Activated CD8-positive, alpha-beta T cell treated with anti-CD3 and anti-CD28 coated beads, Interleukin-2, amount 10 ng/mL, durations not matched to agents 7 days and 5 days (primary cell): ENCODE data around the gene GSS. TPM values are rescaled to one million over a fixed set of nuclear protein-coding genes. Genes with fewer than 3 reads are reported as not detected.
A peak's percentile ranks its signal among the peaks of the same experiment; 100 is the strongest.

ENCODE experiments used
- ATAC-seq: fragments of 150-1000 bp; cut with Tn5 transposase; one replicate; pipeline ENCODE4 v1.10.0; 2021; ENCODE audit warnings: moderate library complexity
- CTCF ChIA-PET: fragments of 350-600 bp; sonication (Branson Sonifier 250); formaldehyde crosslinking; loops from one replicate; lab custom pipeline; 2021; ENCODE audit warnings: antibody characterized with exemption; lab: Charles Lee
- POLR2A ChIA-PET: fragments of 350-600 bp; sonication (Branson Sonifier 250); formaldehyde crosslinking; loops from one replicate; lab custom pipeline; 2021; ENCODE audit warnings: antibody characterized with exemption; lab: Charles Lee
- DNase-seq: peaks from one replicate; pipeline ENCODE4 v3.0.0-alpha.2; 2020
- H3K27ac Mint-ChIP-seq: one replicate; pipeline ENCODE4 v1.8.0; 2021; ENCODE audit warnings: mild to moderate bottlenecking, mixed read lengths
- H3K27me3 Mint-ChIP-seq: one replicate; pipeline ENCODE4 v1.8.0; 2021; ENCODE audit warnings: low read depth, mixed read lengths
- H3K36me3 Mint-ChIP-seq: one replicate; pipeline ENCODE4 v1.8.0; 2021; ENCODE audit warnings: low read depth, mixed read lengths
- H3K4me1 Mint-ChIP-seq: one replicate; pipeline ENCODE4 v1.8.0; 2021; ENCODE audit warnings: low read depth, mixed read lengths
- H3K4me3 Mint-ChIP-seq: one replicate; pipeline ENCODE4 v1.8.0; 2021; ENCODE audit warnings: mild to moderate bottlenecking, mixed read lengths
- H3K9me3 Mint-ChIP-seq: one replicate; pipeline ENCODE4 v1.8.0; 2022; ENCODE audit warnings: mixed read lengths; ENCODE audit not compliant: insufficient read depth
- total RNA-seq, 2 experiments: library from RNA; stranded (reverse); gene quantifications; one replicate each; pipeline ENCODE4 v1.2.3, GENCODE V29; 2021

Gene GSS
- total RNA-seq, 2 experiments from 2014 or later, result 55.1 to 55.6 TPM

DNA sequence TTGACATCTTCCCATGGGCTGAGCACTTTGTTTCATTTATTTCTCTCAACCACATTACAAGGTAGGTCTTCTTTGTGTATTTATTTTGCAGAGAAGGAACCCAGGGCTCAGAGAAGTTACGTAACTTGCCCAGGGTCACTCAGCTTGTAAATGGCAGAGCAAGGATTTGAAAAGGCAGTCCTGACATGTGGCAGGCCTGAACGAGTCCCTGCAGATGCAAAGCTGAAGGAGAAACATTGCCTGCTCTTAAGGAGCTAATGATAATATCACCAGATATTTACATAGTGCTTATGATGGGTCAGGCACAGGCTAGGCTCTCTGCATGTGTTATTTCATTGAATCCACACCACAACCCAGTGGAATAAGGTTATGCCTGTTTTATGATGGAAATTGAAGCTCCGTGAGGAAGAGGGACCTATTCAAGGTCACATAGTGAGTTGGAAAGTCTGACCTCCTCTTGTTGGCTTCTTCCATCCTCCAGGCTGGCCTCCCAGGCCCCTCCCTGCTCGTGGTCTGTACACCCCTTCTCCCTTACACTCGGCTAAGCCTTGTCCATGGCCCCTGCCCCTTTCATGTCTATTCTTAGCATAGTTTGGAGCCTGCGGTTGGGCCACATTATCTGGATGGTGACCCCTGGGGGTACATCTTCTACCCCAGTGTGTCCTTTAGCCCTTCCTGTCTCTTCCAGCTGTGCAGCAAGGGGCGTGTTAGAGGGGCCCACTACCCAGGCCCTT, 12.6 kb upstream of the GSS start:
- no peaks in the 10 kb centered on the region for H3K9me3 Mint-ChIP-seq
- ATAC-seq (no peak), DNase-seq (no peak)
- ChIA-PET CTCF (interaction anchor here (1.2 kb wide), 1 partner anchor 92 kb away, joined by 3 read pairs; the partner anchor contains the start of gene ACSS2), POLR2A (no interaction called here)
- H3K27ac Mint-ChIP-seq, result no peak overlapping the region
- no peaks in the 10 kb centered on the region for H3K4me1 Mint-ChIP-seq
- no peak overlapping the region for H3K4me3 Mint-ChIP-seq
- H3K27me3 Mint-ChIP-seq, result peaks cover 2% of the 10 kb centered on the region
- no peaks in the 10 kb centered on the region for H3K36me3 Mint-ChIP-seq

DNA sequence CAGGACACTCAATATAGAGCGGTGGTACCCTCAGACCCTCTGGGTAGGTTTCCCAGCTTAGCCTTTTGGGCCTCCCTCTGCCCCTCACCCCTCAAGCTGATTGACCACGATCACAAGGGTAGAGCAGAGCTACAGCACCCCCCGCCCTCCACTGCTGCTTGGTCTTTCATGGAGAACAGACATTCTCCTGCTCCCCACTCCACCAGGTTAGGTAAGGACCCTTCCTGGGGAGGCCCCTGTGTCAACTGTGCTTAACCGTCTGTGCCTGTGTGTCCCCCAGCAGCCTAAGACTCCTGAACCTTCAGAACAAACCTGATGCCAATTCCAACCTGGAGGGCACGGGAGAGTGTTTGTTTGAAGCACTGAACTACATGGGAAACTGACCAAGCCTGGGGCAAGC, 11.8 kb upstream of the GSS start:
- no peak overlapping the region for H3K4me3 Mint-ChIP-seq
- ATAC-seq (no peak), DNase-seq (no peak)
- ChIA-PET POLR2A (interaction anchor here (0.6 kb wide), 1 partner anchor 10 kb away, joined by 3 read pairs; no protein-coding TSS in a partner anchor), CTCF (interaction anchor here (1.2 kb wide), 1 partner anchor 91 kb away, joined by 3 read pairs; the partner anchor contains the start of gene ACSS2)
- no peaks in the 10 kb centered on the region for H3K9me3 Mint-ChIP-seq
- H3K27me3 Mint-ChIP-seq, result peaks cover 2% of the 10 kb centered on the region
- no peaks in the 10 kb centered on the region for H3K4me1 Mint-ChIP-seq
- no peaks in the 10 kb centered on the region for H3K36me3 Mint-ChIP-seq
- H3K27ac Mint-ChIP-seq, result no peak overlapping the region

DNA sequence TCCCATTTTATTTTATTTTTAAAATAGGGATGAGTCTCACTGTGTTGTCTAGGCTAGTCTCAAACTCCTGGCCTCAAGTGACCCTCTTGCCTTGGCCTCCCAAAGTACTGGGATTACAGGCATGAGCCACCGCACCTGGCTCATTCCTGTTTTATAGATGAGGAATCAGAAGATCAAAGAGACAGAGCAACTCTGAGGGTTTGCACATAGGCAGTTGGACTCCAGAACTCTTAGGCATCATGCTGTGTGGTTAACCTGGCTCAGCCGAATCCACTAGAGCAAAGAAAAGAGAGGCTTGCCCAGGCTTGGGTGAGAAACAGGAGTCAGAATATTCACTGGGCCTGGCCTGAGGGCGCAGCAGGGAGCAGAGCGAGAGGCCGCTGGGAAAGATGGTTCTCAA, 9.4 kb upstream of the GSS start:
- CTCF ChIA-PET, result no interaction called here
- Mint-ChIP-seq H3K4me3 (no peak overlapping the region), H3K9me3 (no peaks in the 10 kb centered on the region), H3K27me3 (peaks cover 2% of the 10 kb centered on the region), H3K4me1 (peaks cover 2% of the 10 kb centered on the region), H3K36me3 (no peaks in the 10 kb centered on the region), H3K27ac (no peak overlapping the region)
- ATAC-seq (no peak), DNase-seq (no peak)
- POLR2A ChIA-PET, result no interaction called here

DNA sequence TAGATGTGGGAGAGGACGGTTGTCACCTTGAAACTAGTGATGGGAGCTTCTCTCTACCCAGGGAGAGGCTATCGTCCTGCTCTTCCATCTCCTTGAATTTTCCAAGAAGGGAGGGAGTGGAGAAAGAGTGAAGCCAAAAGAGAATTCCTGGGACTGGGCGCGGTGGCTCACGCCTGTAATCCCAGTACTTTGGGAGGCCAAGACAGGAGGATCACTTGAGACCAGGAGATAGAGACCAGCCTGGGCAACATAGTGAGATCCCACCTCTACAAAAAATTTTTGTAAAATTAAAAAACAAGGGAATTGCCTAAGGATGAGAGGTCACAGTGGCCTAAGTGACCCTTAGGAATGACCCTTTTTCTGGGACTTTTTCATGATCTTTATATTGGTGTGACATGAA, 8.9 kb upstream of the GSS start:
- no peak overlapping the region for H3K27ac Mint-ChIP-seq
- ATAC-seq, result no peak
- H3K4me1 Mint-ChIP-seq, result peaks cover 2% of the 10 kb centered on the region
- no peak for DNase-seq
- H3K4me3 Mint-ChIP-seq, result no peak overlapping the region
- POLR2A ChIA-PET, result no interaction called here
- no peaks in the 10 kb centered on the region for H3K36me3 Mint-ChIP-seq
- peaks cover 2% of the 10 kb centered on the region for H3K27me3 Mint-ChIP-seq
- no peaks in the 10 kb centered on the region for H3K9me3 Mint-ChIP-seq
- CTCF ChIA-PET, result no interaction called here

DNA sequence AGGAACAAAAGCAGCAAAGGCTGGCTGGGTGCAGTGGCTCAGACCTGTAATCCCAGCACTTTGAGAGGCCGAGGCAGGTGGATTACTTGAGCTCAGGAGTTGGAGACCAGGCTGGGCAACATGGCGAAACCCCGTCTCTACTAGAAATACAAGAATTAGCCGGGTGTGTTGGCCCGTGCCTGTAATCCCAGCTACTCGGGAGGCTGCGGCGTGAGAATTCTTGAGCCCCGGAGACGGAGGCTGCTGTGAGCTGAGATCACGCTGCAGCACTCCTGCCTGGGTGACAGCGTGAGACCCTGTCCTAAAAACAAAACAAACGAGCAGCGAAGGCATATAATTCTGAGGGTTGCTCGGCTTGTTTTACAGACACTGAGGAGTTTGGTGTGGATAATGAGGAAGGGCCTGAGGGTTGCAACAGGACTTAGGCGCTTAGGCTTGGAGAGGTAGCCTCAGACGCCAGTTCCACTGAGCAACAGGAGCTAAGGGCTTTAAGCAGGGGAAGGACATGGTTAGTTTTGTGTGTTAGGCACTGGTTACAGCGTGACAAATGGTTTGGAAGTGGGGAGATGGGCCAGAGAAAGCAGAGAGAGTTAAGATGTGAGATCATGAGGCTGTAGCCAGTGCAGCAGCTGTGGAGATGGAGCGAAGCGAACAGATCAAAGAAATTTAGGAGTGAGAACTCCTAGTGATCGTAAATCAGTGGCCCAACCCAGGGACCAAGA, 1.3 kb upstream of the GSS start:
- Mint-ChIP-seq H3K36me3 (peaks cover 4% of the 10 kb centered on the region), H3K4me1 (peaks cover 29% of the 10 kb centered on the region), H3K9me3 (no peaks in the 10 kb centered on the region), H3K27ac (peak overlapping the region; percentile 93), H3K4me3 (no peak overlapping the region), H3K27me3 (no peaks in the 10 kb centered on the region)
- ATAC-seq, result no peak
- no peak for DNase-seq
- ChIA-PET CTCF (interaction anchor here (0.7 to 5.9 kb wide), 6 partner anchors 52 to 139 kb away, joined by 3 to 129 read pairs (median 4); partner anchors contain the start of genes ACSS2 and GGT7), POLR2A (interaction anchor here (1.0 kb wide), 1 partner anchor 10 kb away, joined by 3 read pairs; no protein-coding TSS in a partner anchor)

DNA sequence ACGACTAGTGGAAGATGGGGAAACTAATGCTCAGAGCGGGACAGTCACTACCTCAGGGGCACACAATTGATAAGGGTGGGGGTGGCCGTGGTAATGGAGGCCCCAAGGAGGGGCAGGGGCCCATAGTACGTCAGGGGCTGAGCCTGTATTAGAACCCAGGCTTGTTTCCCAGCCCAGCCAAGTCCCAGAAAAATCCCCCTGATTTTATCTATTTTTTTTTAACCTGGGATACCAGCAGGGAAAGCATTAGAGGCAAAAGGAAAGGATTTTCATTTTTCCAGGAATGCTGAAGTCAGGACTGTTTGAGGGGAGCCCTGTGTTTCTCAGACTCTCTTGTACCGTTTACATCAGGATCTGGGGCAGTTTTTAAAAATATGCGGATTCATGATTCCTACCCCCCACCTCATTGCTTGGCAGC, 444 bp upstream of the GSS start:
- Mint-ChIP-seq H3K27me3 (no peaks in the 10 kb centered on the region), H3K36me3 (peaks cover 8% of the 10 kb centered on the region), H3K4me3 (peak overlapping the region; percentile 98), H3K4me1 (peaks cover 29% of the 10 kb centered on the region), H3K9me3 (no peaks in the 10 kb centered on the region), H3K27ac (peak overlapping the region; percentile 93)
- ChIA-PET CTCF (interaction anchor here (0.6 to 5.9 kb wide), 10 partner anchors 10 to 472 kb away, joined by 3 to 129 read pairs (median 3); partner anchors contain the start of genes ACSS2 and GGT7), POLR2A (interaction anchor here (0.6 to 1.5 kb wide), 3 partner anchors 80 to 83 kb away, joined by 5 to 7 read pairs (median 6); partner anchors contain the start of genes ACSS2 and GGT7)
- ATAC-seq (no peak), DNase-seq (no peak)

DNA sequence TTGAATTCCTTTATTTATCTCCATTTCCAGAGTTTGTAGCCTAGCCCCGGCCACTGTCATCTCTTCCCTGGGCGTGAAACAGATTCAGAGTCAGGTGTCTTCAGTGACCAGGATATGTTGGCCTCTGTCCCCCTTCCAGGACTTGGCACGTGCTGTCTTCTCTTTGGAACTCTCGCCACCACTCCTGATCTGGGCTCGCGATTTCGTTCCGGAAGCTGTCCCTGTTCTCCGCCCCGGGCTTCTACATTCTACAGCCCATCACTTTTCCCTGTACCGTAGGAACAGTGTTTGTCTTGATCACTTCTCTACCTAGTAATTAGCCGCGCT, 739 bp downstream of the GSS start:
- no peak for ATAC-seq
- ChIA-PET POLR2A (interaction anchor here (1.0 to 1.5 kb wide), 3 partner anchors 12 to 81 kb away, joined by 3 to 7 read pairs (median 6); partner anchors contain the start of gene ACSS2), CTCF (interaction anchor here (1.0 to 5.9 kb wide), 3 partner anchors 11 to 80 kb away, joined by 3 to 129 read pairs (median 4); partner anchors contain the start of genes ACSS2 and GGT7)
- H3K9me3 Mint-ChIP-seq, result no peaks in the 10 kb centered on the region
- H3K4me1 Mint-ChIP-seq, result peaks cover 27% of the 10 kb centered on the region
- DNase-seq, result no peak
- peaks cover 12% of the 10 kb centered on the region for H3K36me3 Mint-ChIP-seq
- peak overlapping the region; percentile 98 for H3K4me3 Mint-ChIP-seq
- peak overlapping the region; percentile 93 for H3K27ac Mint-ChIP-seq
- H3K27me3 Mint-ChIP-seq, result no peaks in the 10 kb centered on the region

DNA sequence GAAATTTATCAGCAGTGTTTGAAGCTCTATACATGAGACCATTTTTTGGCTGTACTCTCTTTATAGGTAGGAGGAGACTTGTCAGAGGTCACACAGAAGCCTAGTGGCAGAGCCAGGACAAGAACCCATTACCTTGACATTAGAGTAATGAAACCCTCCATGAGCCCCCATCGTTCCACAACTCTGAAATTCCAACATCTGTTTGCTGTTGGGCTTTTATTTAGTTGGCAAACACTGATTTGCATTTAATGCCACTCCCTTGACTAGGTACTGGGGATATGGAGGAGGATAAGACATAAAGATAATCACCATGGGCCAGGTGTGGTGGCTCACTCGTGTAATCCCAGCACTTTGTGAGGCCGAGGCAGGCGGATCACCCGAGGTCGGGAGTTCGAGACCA, 1.6 kb downstream of the GSS start:
- CTCF ChIA-PET, result interaction anchor here (6.9 kb wide), 1 partner anchor 79 kb away, joined by 32 read pairs; the partner anchor contains the start of genes ACSS2 and GGT7
- Mint-ChIP-seq H3K4me1 (peaks cover 27% of the 10 kb centered on the region), H3K27ac (no peak overlapping the region), H3K36me3 (peaks cover 19% of the 10 kb centered on the region), H3K4me3 (peak overlapping the region; percentile 24), H3K27me3 (no peaks in the 10 kb centered on the region), H3K9me3 (no peaks in the 10 kb centered on the region)
- POLR2A ChIA-PET, result no interaction called here
- DNase-seq (no peak), ATAC-seq (no peak)

DNA sequence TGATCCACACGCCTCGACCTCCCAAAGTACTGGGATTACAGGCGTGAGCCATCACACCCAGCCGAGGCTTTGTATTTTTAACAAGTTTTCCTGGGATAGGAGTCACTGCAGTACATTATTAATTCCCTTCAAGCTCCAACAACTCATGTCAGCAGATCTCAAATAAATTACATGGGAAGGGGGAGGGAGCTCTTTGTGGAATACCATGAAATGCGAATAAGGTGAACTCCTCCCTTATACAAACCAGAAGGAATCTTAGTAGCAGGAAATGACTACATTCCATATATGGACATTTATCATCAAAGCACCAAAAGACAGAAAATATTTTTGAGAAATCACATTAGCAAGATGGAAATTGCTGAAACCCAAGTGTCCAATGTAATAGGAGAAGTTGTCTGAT, 2.9 kb downstream of the GSS start:
- ChIA-PET CTCF (interaction anchor here (1.3 to 6.9 kb wide), 2 partner anchors 10 to 78 kb away, joined by 4 to 32 read pairs; partner anchors contain the start of genes ACSS2 and GGT7), POLR2A (no interaction called here)
- ATAC-seq (no peak), DNase-seq (no peak)
- peaks cover 23% of the 10 kb centered on the region for H3K36me3 Mint-ChIP-seq
- peaks cover 27% of the 10 kb centered on the region for H3K4me1 Mint-ChIP-seq
- no peak overlapping the region for H3K27ac Mint-ChIP-seq
- no peak overlapping the region for H3K4me3 Mint-ChIP-seq
- no peaks in the 10 kb centered on the region for H3K27me3 Mint-ChIP-seq
- no peaks in the 10 kb centered on the region for H3K9me3 Mint-ChIP-seq

DNA sequence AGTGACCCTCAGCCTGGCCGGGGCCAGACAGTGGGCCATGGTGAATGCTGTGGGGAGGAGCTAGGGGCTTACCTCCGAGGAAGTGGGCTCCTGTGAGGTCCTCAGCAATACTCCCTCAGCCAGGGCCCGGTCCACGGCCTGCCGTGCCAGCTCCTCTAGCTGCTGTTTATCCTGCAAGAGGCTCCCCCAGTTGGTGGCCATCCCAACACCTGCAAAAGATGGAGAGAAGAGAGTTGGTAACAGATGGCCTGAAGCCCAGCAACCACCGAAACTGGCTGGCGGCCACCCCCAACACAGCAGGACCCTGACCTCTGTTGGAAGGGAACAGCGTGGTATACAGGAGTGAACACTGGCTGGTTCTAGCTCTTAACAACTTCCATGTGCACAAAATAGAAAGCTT, 4.0 kb downstream of the GSS start:
- POLR2A ChIA-PET, result no interaction called here
- Mint-ChIP-seq H3K4me1 (peaks cover 27% of the 10 kb centered on the region), H3K36me3 (peaks cover 25% of the 10 kb centered on the region), H3K27me3 (no peaks in the 10 kb centered on the region), H3K27ac (no peak overlapping the region), H3K9me3 (no peaks in the 10 kb centered on the region), H3K4me3 (no peak overlapping the region)
- CTCF ChIA-PET, result interaction anchor here (1.3 to 6.9 kb wide), 2 partner anchors 9 to 77 kb away, joined by 4 to 32 read pairs; partner anchors contain the start of genes ACSS2 and GGT7
- ATAC-seq, result no peak
- no peak for DNase-seq

DNA sequence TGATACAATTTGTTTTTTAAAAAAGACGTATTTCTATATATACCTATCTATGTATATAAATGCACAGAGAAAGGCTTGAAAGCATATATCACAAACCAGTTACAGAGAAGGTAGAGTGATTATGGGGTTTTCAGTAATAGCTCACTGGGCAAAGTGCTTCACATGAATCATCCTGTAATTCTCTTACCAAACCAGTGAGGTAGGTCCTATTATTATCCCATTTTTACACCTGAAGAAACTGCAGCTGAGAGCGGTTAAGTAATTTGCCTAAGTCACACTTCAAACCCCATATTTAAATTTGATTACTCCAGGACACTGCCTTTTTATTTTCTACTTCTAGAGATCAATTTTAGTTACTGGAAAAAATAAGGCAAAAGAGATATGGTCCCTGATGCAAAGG, 4.4 kb downstream of the GSS start:
- no peak overlapping the region for H3K27ac Mint-ChIP-seq
- CTCF ChIA-PET, result interaction anchor here (1.3 to 6.9 kb wide), 2 partner anchors 8 to 76 kb away, joined by 4 to 32 read pairs; partner anchors contain the start of genes ACSS2 and GGT7
- peaks cover 24% of the 10 kb centered on the region for H3K4me1 Mint-ChIP-seq
- no peaks in the 10 kb centered on the region for H3K27me3 Mint-ChIP-seq
- H3K36me3 Mint-ChIP-seq, result peaks cover 28% of the 10 kb centered on the region
- no peak for DNase-seq
- POLR2A ChIA-PET, result no interaction called here
- H3K9me3 Mint-ChIP-seq, result no peaks in the 10 kb centered on the region
- ATAC-seq, result no peak
- H3K4me3 Mint-ChIP-seq, result no peak overlapping the region
